Measurements from ENCODE around the gene MT1B. TPM values are rescaled to one million over a fixed set of nuclear protein-coding genes. Genes with fewer than 3 reads are reported as not detected.
"Not testable (repeated sequence)": the region's sequence is repeated elsewhere in the genome, so short reads cannot be mapped to it uniquely, and the experiment has no call there.

Gene MT1B
- total RNA-seq, 1 donor from 2014 or later, result not detected

- DNase-seq (ENCODE audit: low spot score), result no peak
Observed at GRCh38 chr16:56618138-56618537, 33.5 kb upstream of the MT1B start.

DNA sequence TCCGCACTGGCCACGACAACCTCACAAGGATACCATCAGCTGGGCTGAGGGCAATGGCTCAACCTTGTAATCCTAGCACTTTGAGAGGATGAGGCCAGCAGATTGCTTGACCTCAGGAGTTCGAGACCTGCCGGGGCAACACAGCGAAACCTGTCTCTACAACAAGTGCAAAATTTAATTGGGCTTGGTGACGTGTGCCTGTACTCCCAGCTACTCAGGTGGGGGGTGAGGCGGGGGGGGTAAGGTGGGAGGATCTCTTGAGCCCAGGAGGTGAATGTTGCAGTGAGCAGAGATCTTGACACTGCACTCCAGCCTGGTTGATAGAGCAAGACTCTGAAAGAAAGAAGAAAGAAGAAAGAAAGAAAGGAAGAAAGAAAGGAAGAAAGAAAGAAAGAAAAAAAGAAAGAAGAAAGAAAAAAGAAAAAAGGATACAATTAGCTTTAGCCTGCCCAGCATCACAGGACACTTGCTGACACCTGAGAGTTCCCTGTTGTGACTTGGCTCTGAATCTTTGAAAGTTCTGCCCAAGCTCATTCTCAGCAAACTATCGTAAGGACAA lies 31.3 kb upstream of the MT1B start:
- no peak for DNase-seq (ENCODE audit: low spot score)

- not testable (repeated sequence) for DNase-seq (ENCODE audit: low spot score)
Observed at GRCh38 chr16:56621665-56622445, 29.8 kb upstream of the MT1B start.

DNA sequence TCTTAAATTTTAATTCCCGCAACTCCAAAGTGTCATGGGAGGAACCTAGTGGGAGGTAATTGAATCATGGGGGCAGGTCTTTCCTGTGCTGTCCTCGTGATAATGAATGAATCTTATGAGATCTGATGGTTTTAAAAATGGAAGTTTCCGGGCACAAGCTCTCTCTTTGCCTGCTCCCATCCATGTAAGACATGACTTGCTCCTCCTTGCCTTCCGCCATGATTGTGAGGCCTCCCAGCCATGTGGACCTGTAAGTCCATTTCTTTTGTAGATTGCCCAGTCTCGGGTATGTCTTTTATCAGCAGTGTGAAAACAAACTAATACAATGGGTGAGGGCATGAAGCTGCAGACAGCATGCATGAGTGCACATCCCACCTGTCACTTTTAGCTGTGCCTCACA lies 28.5 kb upstream of the MT1B start:
- not testable (repeated sequence) for DNase-seq (ENCODE audit: low spot score)

- no peak for DNase-seq (ENCODE audit: low spot score)
Observed at GRCh38 chr16:56623637-56624036, 28.0 kb upstream of the MT1B start.

- no peak for DNase-seq (ENCODE audit: low spot score)
Observed at GRCh38 chr16:56625140-56625942, 26.3 kb upstream of the MT1B start, which contains the start of gene MT1E. TSS of gene MT1E (plus strand) at chr16:56625781. CDS start at chr16:56625852, 71 bp downstream.

DNA sequence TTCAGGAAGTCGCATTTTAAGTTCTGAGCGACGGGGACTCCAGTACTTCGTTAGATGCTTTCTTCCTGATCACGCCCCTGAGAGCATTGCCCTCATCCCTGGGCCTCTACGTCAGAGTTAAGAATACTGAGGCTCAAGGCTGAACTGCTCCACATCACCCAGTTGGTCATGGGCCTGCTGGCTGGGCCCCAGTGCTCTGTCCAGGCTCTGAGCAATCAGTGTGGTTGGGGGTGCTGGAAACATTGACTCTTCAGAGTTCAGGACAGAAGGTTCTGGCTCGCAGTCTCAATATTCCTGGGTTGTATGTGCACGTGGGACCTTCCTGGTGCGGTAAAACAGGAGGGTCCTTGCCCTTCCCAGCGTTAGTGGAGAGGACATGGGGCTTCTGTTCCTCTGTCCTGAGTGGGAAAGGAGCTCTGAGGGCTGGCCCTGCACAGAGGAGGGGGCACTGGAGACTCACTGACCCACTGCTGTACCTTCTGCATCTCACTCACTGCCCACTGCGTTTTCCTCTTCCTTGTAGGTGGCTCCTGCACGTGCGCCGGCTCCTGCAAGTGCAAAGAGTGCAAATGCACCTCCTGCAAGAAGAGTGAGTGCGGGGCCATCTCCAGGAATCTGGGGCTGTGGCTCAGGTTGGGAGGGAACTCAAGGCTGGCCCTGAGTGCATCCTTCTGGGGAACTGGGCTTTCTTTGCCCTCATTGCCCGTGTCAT lies 25.6 kb upstream of the MT1B start:
- DNase-seq (ENCODE audit: low spot score), result no peak

GRCh38 chr16:56626685-56627084 lies 25.0 kb upstream of the MT1B start:
- DNase-seq (ENCODE audit: low spot score), result no peak

GRCh38 chr16:56628486-56629350 lies 23.0 kb upstream of the MT1B start:
- DNase-seq (ENCODE audit: low spot score), result no peak

GRCh38 chr16:56629531-56629930 lies 22.2 kb upstream of the MT1B start:
- DNase-seq (ENCODE audit: low spot score), result no peak

- no peak for DNase-seq (ENCODE audit: low spot score)
Observed at GRCh38 chr16:56630134-56630533, 21.6 kb upstream of the MT1B start.

GRCh38 chr16:56631197-56631596 lies 20.5 kb upstream of the MT1B start:
- no peak for DNase-seq (ENCODE audit: low spot score)

- no peak for DNase-seq (ENCODE audit: low spot score)
Observed at GRCh38 chr16:56631832-56632155, 19.9 kb upstream of the MT1B start.

GRCh38 chr16:56632156-56632847 lies 19.4 kb upstream of the MT1B start, which contains the start of gene MT1M:
TSS of gene MT1M (plus strand) at chr16:56632659. CDS start at chr16:56632732, 73 bp downstream.
- peak; percentile 93 for DNase-seq (ENCODE audit: low spot score)

GRCh38 chr16:56632848-56633365 lies 18.8 kb upstream of the MT1B start:
- no peak for DNase-seq (ENCODE audit: low spot score)

GRCh38 chr16:56633535-56633934 lies 18.2 kb upstream of the MT1B start:
- DNase-seq (ENCODE audit: low spot score), result no peak

DNA sequence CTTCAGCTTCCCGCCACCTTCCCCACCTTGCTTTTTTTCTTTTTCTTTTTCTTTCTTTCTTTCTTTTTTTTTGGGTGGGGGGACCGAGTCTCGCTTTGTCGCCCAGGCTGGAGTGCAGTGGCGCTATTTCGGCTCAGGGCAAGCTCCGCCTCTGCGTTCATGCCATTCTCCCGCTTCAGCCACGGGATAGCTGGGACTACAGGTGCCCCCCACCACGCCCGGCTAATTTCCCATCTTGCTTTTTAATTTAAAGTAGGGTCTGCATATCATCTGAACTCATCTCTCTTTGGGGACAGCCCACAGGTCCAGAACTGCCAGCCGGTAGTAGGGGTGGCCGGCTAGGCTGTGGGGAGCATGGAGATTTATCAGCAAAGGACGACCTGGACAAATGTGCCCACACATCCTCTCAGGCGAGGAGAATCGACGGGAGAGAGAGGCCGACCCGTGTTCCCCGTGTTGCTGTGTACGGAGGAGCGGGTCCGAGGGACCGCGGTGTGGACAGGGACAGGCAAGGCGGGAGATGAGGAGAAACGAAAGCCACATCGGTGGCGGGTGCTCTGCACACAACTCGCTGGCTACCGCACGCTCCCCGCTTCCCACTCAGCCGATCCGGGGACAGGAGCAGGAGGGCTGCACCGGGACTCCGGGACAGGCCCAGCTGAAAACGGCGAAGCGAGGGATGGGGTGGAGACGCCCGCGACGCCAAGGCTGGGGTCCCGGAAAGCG lies 16.8 kb upstream of the MT1B start:
- DNase-seq (ENCODE audit: low spot score), result no peak

GRCh38 chr16:56635441-56635967 lies 16.2 kb upstream of the MT1B start:
- no peak for DNase-seq (ENCODE audit: low spot score)

Data from mesenteric fat pad (tissue), 1 donor.